PFSK-1 (cell line): ENCODE data around the gene GTPBP4.

Experiments
- FOXP2 ChIP-seq: optimal IDR thresholded peaks from 2 replicates; pipeline ENCODE3; 2011; ENCODE audit warnings: borderline replicate concordance, control low read depth, inconsistent platforms; ENCODE audit not compliant: insufficient read depth; ENCODE audit errors: extremely low read length, extremely low read depth
- POLR2AphosphoS5 ChIP-seq: IDR thresholded peaks from 2 replicates; pipeline ENCODE4 v1.6.1; 2012; ENCODE audit warnings: low read depth, mild to moderate bottlenecking, control low read depth, low read length, moderate library complexity
- SIN3A ChIP-seq: IDR thresholded peaks from 2 replicates; pipeline ENCODE4 v1.6.1; 2012; ENCODE audit warnings: mild to moderate bottlenecking, low read length, moderate library complexity, borderline replicate concordance; ENCODE audit not compliant: insufficient read depth
- TAF1 ChIP-seq: IDR thresholded peaks from 2 replicates; pipeline ENCODE4 v1.6.1; 2012; ENCODE audit warnings: low read length, control low read depth, borderline replicate concordance; ENCODE audit not compliant: insufficient read depth
- TF ChIP-seq, protein P1 (sequence below), 2 experiments: IDR thresholded peaks; 2 replicates each; pipeline versions ENCODE4 v1.6.1 to v1.8.0; 2011 to 2012; ENCODE audit warnings: low read depth in 2 of 2, low read length in 2 of 2, control low read depth in 1 of 2, inconsistent platforms in 1 of 2, mild to moderate bottlenecking in 1 of 2, moderate library complexity in 1 of 2; ENCODE audit not compliant: insufficient read depth in 1 of 2

Gene GTPBP4

DNA sequence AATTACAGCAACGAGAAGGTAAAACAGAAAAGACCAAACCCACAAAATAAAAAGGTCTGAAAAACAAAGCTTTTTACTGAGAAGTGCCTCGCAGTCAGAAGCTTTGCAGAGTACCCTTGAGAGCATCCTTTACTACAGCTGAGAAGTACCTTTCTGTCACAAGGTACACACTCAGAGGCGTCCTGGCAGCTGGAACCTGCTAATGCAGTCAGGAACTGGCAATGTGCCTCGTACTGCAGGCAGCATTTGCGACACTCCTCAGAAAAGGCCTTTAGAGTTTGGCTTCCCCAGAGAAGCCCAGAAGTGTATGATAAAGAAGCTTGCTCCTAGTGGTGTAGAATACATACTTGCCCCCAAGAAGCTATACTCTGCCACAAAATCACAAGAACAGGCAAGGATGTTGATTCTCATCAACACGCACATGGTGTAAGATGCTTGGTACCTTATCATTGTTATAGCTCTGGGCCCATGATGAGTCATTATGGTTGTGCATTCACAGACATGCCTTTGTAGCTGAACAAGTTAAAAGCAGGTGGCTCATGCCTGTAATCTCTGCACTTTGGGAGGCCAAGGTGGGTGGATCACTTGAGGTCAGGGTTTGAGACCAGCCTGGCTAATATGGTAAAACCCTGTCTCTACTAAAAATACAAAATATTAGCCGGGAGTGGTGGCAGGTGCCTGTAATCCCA lies 2.0 kb upstream of the GTPBP4 start:
- TF ChIP-seq, protein P1, sequence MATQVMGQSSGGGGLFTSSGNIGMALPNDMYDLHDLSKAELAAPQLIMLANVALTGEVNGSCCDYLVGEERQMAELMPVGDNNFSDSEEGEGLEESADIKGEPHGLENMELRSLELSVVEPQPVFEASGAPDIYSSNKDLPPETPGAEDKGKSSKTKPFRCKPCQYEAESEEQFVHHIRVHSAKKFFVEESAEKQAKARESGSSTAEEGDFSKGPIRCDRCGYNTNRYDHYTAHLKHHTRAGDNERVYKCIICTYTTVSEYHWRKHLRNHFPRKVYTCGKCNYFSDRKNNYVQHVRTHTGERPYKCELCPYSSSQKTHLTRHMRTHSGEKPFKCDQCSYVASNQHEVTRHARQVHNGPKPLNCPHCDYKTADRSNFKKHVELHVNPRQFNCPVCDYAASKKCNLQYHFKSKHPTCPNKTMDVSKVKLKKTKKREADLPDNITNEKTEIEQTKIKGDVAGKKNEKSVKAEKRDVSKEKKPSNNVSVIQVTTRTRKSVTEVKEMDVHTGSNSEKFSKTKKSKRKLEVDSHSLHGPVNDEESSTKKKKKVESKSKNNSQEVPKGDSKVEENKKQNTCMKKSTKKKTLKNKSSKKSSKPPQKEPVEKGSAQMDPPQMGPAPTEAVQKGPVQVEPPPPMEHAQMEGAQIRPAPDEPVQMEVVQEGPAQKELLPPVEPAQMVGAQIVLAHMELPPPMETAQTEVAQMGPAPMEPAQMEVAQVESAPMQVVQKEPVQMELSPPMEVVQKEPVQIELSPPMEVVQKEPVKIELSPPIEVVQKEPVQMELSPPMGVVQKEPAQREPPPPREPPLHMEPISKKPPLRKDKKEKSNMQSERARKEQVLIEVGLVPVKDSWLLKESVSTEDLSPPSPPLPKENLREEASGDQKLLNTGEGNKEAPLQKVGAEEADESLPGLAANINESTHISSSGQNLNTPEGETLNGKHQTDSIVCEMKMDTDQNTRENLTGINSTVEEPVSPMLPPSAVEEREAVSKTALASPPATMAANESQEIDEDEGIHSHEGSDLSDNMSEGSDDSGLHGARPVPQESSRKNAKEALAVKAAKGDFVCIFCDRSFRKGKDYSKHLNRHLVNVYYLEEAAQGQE (IDR thresholded peaks at IDR 0.05; ENCODE audit: insufficient read depth in 1 of 2, low read depth in 2 of 2, low read length in 2 of 2) = no peak
- TF ChIP-seq TAF1 = no peak
- TF ChIP-seq FOXP2 = no peak
- no peak for TF ChIP-seq POLR2AphosphoS5
- no peak for TF ChIP-seq SIN3A

GRCh38 chr10:986881-987619 lies 1.2 kb upstream of the GTPBP4 start:
- TF ChIP-seq POLR2AphosphoS5 (no peak; the same call in 1 of the 2 replicates), SIN3A (no peak), TAF1 (no peak), FOXP2 (no peak)
- TF ChIP-seq, protein P1 (IDR thresholded peaks at IDR 0.05; ENCODE audit: insufficient read depth in 1 of 2, low read depth in 2 of 2, low read length in 2 of 2) = no peak

GRCh38 chr10:987620-987869 lies 689 bp upstream of the GTPBP4 start:
- TF ChIP-seq FOXP2 = no peak
- no peak for TF ChIP-seq POLR2AphosphoS5
- TF ChIP-seq SIN3A = no peak
- TF ChIP-seq, protein P1 (IDR thresholded peaks at IDR 0.05; ENCODE audit: insufficient read depth in 1 of 2, low read depth in 2 of 2, low read length in 2 of 2) = no peak

- TF ChIP-seq SIN3A (no peak), FOXP2 (no peak), POLR2AphosphoS5 (no peak), TAF1 (no peak)
- TF ChIP-seq, protein P1 (IDR thresholded peaks at IDR 0.05; ENCODE audit: insufficient read depth in 1 of 2, low read depth in 2 of 2, low read length in 2 of 2) = no peak
These were observed 672 bp downstream of the GTPBP4 start for GRCh38 chr10:988667-989545.
